Astrocyte (in vitro differentiated cells and primary cell): ENCODE measurements around the gene SMIM44. TPM values are rescaled to one million over a fixed set of nuclear protein-coding genes. Genes with fewer than 3 reads are reported as not detected.

Experiments used
- DNase-seq: peaks from one replicate; pipeline ENCODE4 v3.0.0-alpha.2; 2010; ENCODE audit warnings: low read depth
- FAIRE-seq: peaks from 2 replicates; lab custom pipeline; 2011; peaks lifted over from hg19 to GRCh38; lab: Jason Lieb, UNC
- H2AFZ ChIP-seq: 2 replicates; pipeline ENCODE4 v1.6.0; 2012; ENCODE audit warnings: low read depth, low read length, inconsistent platforms
- H3K27ac ChIP-seq: 2 replicates; pipeline ENCODE4 v1.5.1; 2011; ENCODE audit warnings: low read depth, low read length, inconsistent platforms
- H3K27me3 ChIP-seq: 2 replicates; pipeline ENCODE4 v1.6.0; 2011; ENCODE audit warnings: low read length, inconsistent platforms; ENCODE audit not compliant: insufficient read depth
- H3K36me3 ChIP-seq: 2 replicates; pipeline ENCODE4 v1.5.1; 2011; ENCODE audit warnings: low read length, inconsistent platforms; ENCODE audit not compliant: insufficient read depth
- H3K4me1 ChIP-seq: 2 replicates; pipeline ENCODE4 v1.5.1; 2011; ENCODE audit warnings: low read length, inconsistent platforms; ENCODE audit not compliant: insufficient read depth
- H3K4me2 ChIP-seq: 2 replicates; pipeline ENCODE4 v1.6.0; 2012; ENCODE audit warnings: low read length, inconsistent platforms
- H3K4me3 ChIP-seq: 2 replicates; pipeline ENCODE4 v1.5.1; 2011; ENCODE audit warnings: low read depth, mild to moderate bottlenecking, low read length, inconsistent platforms; ENCODE audit not compliant: insufficient read depth
- H3K79me2 ChIP-seq: 2 replicates; pipeline ENCODE4 v1.6.0; 2012; ENCODE audit warnings: mild to moderate bottlenecking, low read length, inconsistent platforms; ENCODE audit not compliant: insufficient read depth
- H3K9ac ChIP-seq: 2 replicates; pipeline ENCODE4 v1.6.0; 2012; ENCODE audit warnings: mild to moderate bottlenecking, low read length, inconsistent platforms
- H3K9me3 ChIP-seq: 2 replicates; pipeline ENCODE4 v1.5.1; 2012; ENCODE audit warnings: low read depth, mild to moderate bottlenecking, low read length, inconsistent platforms; ENCODE audit not compliant: insufficient read depth
- H4K20me1 ChIP-seq: 2 replicates; pipeline ENCODE4 v1.6.0; 2012; ENCODE audit warnings: low read length, inconsistent platforms; ENCODE audit not compliant: insufficient read depth
- H3K27ac Mint-ChIP-seq: one replicate; pipeline ENCODE4 v1.8.0; 2021; ENCODE audit warnings: mild to moderate bottlenecking, mixed read lengths; ENCODE audit not compliant: unreplicated experiment
- H3K27me3 Mint-ChIP-seq: one replicate; pipeline ENCODE4 v1.8.0; 2021; ENCODE audit warnings: low read depth, mixed read lengths; ENCODE audit not compliant: unreplicated experiment
- H3K36me3 Mint-ChIP-seq: one replicate; pipeline ENCODE4 v1.8.0; 2021; ENCODE audit warnings: low read depth, mixed read lengths; ENCODE audit not compliant: unreplicated experiment
- H3K4me1 Mint-ChIP-seq: one replicate; pipeline ENCODE4 v1.8.0; 2021; ENCODE audit warnings: low read depth, mixed read lengths; ENCODE audit not compliant: unreplicated experiment
- H3K4me3 Mint-ChIP-seq: one replicate; pipeline ENCODE4 v1.8.0; 2021; ENCODE audit warnings: mild to moderate bottlenecking, moderate library complexity, mixed read lengths; ENCODE audit not compliant: unreplicated experiment
- H3K9me3 Mint-ChIP-seq: one replicate; pipeline ENCODE4 v1.8.0; 2021; ENCODE audit warnings: mild to moderate bottlenecking, mixed read lengths; ENCODE audit not compliant: unreplicated experiment
- EZH2 ChIP-seq: IDR thresholded peaks from 2 replicates; pipeline ENCODE4 v1.6.1; 2012; ENCODE audit warnings: mild to moderate bottlenecking, low read length, inconsistent platforms; ENCODE audit not compliant: insufficient read depth
- total RNA-seq: library from RNA; stranded (reverse); gene quantifications from 2 replicates; pipeline ENCODE4 v1.2.1, GENCODE V29; 2021
- TF ChIP-seq, protein P1 (sequence below): IDR thresholded peaks from 2 replicates; pipeline ENCODE4 v1.5.1; 2011; ENCODE audit warnings: low read depth, mild to moderate bottlenecking, inconsistent platforms, low read length, moderate library complexity; ENCODE audit not compliant: insufficient read depth

SMIM44 gene
- total RNA-seq, 1 donor from 2014 or later = not detected

DNA sequence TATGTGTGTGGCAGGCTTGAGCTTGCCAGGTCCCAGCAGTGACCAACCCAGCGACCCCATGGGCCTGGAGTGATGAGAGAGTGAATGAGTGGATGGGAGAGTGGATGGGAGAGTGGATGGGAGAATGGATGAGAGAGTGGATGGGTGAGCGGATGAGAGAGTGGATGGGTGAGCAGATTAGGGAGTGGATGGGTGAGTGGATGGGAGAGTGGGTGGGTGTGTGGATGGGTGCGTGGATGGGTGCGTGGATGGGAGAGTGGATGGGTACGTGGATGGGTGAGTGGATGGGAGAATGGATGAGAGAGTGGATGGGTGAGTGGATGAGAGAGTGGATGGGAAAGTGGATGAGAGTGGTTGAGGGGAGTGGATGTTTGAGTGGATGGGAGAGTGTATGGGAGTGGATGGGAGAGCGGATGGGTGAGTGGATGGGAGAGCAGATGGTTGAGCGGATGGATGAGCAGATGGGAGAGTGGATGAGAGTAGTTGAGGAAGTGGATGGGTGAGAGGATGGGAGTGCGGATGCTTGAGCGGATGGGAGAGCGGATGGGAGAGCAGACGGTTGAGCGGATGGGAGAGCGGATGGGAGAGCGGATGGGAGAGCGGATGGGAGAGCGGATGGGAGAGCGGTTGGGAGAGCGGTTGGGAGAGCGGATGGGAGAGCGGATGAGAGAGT, 45.4 kb upstream of the SMIM44 start:
- Histone ChIP-seq H2AFZ (no peak overlapping the region), H3K36me3 (peaks cover 4% of the 10 kb centered on the region), H3K27ac (no peak overlapping the region), H3K79me2 (peaks cover 22% of the 10 kb centered on the region), H4K20me1 (peaks cover 46% of the 10 kb centered on the region), H3K4me1 (no peaks in the 10 kb centered on the region), H3K4me3 (no peak overlapping the region), H3K4me2 (no peak overlapping the region), H3K9me3 (no peaks in the 10 kb centered on the region), H3K9ac (no peak overlapping the region), H3K27me3 (no peaks in the 10 kb centered on the region)
- FAIRE-seq (no peak), DNase-seq (no peak)
- H3K4me3 Mint-ChIP-seq = no peak overlapping the region
- no peaks in the 10 kb centered on the region for H3K9me3 Mint-ChIP-seq
- no peaks in the 10 kb centered on the region for H3K27me3 Mint-ChIP-seq
- no peaks in the 10 kb centered on the region for H3K4me1 Mint-ChIP-seq
- peaks cover 8% of the 10 kb centered on the region for H3K36me3 Mint-ChIP-seq
- no peak overlapping the region for H3K27ac Mint-ChIP-seq
- TF ChIP-seq EZH2 = no peak
- TF ChIP-seq, protein P1, sequence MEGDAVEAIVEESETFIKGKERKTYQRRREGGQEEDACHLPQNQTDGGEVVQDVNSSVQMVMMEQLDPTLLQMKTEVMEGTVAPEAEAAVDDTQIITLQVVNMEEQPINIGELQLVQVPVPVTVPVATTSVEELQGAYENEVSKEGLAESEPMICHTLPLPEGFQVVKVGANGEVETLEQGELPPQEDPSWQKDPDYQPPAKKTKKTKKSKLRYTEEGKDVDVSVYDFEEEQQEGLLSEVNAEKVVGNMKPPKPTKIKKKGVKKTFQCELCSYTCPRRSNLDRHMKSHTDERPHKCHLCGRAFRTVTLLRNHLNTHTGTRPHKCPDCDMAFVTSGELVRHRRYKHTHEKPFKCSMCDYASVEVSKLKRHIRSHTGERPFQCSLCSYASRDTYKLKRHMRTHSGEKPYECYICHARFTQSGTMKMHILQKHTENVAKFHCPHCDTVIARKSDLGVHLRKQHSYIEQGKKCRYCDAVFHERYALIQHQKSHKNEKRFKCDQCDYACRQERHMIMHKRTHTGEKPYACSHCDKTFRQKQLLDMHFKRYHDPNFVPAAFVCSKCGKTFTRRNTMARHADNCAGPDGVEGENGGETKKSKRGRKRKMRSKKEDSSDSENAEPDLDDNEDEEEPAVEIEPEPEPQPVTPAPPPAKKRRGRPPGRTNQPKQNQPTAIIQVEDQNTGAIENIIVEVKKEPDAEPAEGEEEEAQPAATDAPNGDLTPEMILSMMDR = no peak

DNA sequence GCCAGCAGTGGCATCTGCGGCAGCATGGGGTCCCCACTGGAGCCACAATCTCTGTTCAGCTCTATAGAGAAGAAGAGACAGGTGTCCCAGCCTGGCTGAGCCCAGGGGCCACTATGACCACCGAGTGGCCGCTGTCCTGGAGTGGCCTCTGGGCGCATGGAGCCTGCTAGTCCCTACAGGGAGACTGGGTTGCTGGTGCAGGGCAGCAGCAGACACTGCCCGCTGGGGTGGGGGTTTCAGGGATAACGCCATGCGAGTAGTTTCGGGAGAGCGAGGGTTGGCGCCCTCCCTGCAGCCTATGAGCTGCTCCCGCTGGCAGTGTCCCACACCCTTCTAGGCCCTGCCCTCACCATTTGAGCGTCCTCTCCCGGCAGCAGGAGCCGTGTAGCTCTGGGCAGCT, 44.8 kb upstream of the SMIM44 start:
- no peak overlapping the region for H3K4me3 Mint-ChIP-seq
- no peak for FAIRE-seq

More for the DNA sequence above, 44.8 kb upstream of the SMIM44 start:
- H3K36me3 ChIP-seq = peaks cover 4% of the 10 kb centered on the region
- peaks cover 52% of the 10 kb centered on the region for H4K20me1 ChIP-seq
- H3K27me3 ChIP-seq = no peaks in the 10 kb centered on the region
- H3K4me1 ChIP-seq = no peaks in the 10 kb centered on the region
- H3K27ac ChIP-seq = no peak overlapping the region
- H3K4me2 ChIP-seq = no peak overlapping the region
- no peaks in the 10 kb centered on the region for H3K9me3 Mint-ChIP-seq
- no peak overlapping the region for H3K9ac ChIP-seq
- peaks cover 28% of the 10 kb centered on the region for H3K79me2 ChIP-seq
- H3K36me3 Mint-ChIP-seq = peaks cover 8% of the 10 kb centered on the region
- H2AFZ ChIP-seq = no peak overlapping the region
- H3K9me3 ChIP-seq = no peaks in the 10 kb centered on the region
- TF ChIP-seq, protein P1 = no peak
- TF ChIP-seq EZH2 = no peak
- no peaks in the 10 kb centered on the region for H3K27me3 Mint-ChIP-seq
- no peaks in the 10 kb centered on the region for H3K4me1 Mint-ChIP-seq
- no peak for DNase-seq
- no peak overlapping the region for H3K27ac Mint-ChIP-seq
- no peak overlapping the region for H3K4me3 ChIP-seq
